BJ (cell line): ENCODE data around the gene ETV6. TPM values are rescaled to one million over a fixed set of nuclear protein-coding genes. Genes with fewer than 3 reads are reported as not detected.

Experiments used
- CTCF ChIA-PET: fragments of 350-600 bp; formaldehyde crosslinking; extraction: SDS; loops from one replicate; lab custom pipeline; 2021; ENCODE audit warnings: antibody characterized with exemption, inconsistent platforms; lab: Yijun Ruan, JAX
- POLR2A ChIA-PET: fragments of 300-600 bp; sonication (Branson Sonifier 250); formaldehyde crosslinking; extraction: SDS; loops from one replicate; lab custom pipeline; 2021; ENCODE audit warnings: antibody characterized with exemption; lab: Charles Lee
- DNase-seq: peaks from one replicate; pipeline ENCODE4 v3.0.0-alpha.2; 2011; ENCODE audit warnings: low read depth
- H3K27me3 ChIP-seq: 2 replicates; pipeline ENCODE4 v1.6.0; 2011; ENCODE audit warnings: low read length; ENCODE audit not compliant: control insufficient read depth, insufficient read depth
- H3K36me3 ChIP-seq: 2 replicates; pipeline ENCODE4 v1.5.1; 2011; ENCODE audit warnings: low read length; ENCODE audit not compliant: control insufficient read depth, insufficient read depth
- H3K4me3 ChIP-seq: 2 replicates; pipeline ENCODE4 v1.5.1; 2011; ENCODE audit warnings: low read depth, mild to moderate bottlenecking, control low read depth, low read length
- polyA plus RNA-seq: library from polyadenylated mRNA; depleted of rRNA; stranded (reverse); fragments of >200 nt; gene quantifications from 2 replicates; pipeline ENCODE4 v1.2.3, GENCODE V29; 2011
- TF ChIP-seq, protein P1 (sequence below): IDR thresholded peaks from 2 replicates; pipeline ENCODE4 v1.5.1; 2011; ENCODE audit warnings: low read depth, mild to moderate bottlenecking, control low read depth, inconsistent platforms, low read length, moderate library complexity; ENCODE audit not compliant: insufficient read depth

The ETV6 gene
- polyA plus RNA-seq, 1 experiment, result 10.7 TPM

DNA sequence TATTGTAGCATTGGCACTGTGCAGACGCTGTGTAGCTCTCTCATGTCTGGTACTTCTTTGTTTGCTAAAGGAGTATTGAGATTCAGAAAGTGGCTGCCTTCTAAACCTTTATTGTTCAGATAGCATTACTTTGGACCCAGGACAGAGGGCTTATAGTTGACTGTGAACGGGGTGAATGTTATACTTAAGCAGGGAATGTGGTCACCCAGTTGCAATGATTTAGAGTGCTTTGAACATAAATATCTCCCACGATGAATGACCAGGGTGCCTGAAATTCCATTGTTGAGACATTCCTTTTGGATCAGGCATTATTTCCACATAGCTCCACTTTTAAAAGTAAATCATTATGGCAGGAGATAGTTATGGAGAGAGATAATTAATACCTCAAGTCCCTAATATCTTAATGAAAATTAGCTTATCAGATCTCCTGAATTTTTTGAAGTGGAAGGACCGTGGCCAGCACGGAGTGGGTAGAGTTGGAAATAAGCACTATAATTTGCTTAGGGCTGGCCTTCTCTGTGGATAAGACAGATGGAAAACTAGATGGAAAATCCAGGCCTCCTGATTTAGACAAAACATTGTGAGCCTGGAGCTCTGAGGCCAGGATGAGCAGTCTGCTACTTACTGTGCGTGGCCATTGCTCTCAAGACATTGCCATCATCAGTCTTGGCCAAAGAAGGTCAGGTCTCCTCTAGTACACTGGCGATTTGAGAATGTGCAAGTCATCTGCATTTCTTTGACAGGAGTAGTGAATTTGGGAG, 114.5 kb downstream of the ETV6 start:
- Histone ChIP-seq H3K27me3 (no peaks in the 10 kb centered on the region), H3K4me3 (no peak overlapping the region), H3K36me3 (no peaks in the 10 kb centered on the region)
- ChIA-PET POLR2A (interaction anchor here (0.6 to 0.9 kb wide), 2 partner anchors 32 to 75 kb away, joined by 3 read pairs; no protein-coding TSS in a partner anchor), CTCF (interaction anchor here (0.6 to 1.8 kb wide), 3 partner anchors 35 to 269 kb away, joined by 3 to 7 read pairs (median 3); no protein-coding TSS in a partner anchor)
- peak; percentile 47 for DNase-seq
- TF ChIP-seq, protein P1, sequence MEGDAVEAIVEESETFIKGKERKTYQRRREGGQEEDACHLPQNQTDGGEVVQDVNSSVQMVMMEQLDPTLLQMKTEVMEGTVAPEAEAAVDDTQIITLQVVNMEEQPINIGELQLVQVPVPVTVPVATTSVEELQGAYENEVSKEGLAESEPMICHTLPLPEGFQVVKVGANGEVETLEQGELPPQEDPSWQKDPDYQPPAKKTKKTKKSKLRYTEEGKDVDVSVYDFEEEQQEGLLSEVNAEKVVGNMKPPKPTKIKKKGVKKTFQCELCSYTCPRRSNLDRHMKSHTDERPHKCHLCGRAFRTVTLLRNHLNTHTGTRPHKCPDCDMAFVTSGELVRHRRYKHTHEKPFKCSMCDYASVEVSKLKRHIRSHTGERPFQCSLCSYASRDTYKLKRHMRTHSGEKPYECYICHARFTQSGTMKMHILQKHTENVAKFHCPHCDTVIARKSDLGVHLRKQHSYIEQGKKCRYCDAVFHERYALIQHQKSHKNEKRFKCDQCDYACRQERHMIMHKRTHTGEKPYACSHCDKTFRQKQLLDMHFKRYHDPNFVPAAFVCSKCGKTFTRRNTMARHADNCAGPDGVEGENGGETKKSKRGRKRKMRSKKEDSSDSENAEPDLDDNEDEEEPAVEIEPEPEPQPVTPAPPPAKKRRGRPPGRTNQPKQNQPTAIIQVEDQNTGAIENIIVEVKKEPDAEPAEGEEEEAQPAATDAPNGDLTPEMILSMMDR, result no peak

DNA sequence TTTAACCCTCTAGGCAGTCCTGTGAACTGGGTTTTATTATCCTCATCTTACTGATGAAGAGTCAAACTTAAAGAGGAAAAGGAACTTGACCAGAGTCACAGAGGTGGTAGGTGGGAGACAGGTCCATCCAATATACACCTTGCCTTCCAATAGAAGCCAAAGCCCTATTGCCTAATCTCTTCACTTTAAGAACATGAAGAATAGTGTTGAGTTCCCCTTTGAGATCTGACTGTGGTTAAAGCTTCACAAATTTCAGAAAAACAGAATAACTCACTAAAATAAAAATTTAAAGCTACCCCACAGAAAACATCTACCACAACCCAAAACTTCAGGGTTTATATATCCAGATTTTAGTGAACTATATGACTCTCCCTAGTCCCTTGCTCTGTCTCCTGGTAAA, 115.4 kb downstream of the ETV6 start:
- POLR2A ChIA-PET, result no interaction called here
- H3K4me3 ChIP-seq, result no peak overlapping the region
- H3K27me3 ChIP-seq, result no peaks in the 10 kb centered on the region
- no peak for DNase-seq
- no peaks in the 10 kb centered on the region for H3K36me3 ChIP-seq
- TF ChIP-seq, protein P1, result no peak
- CTCF ChIA-PET, result interaction anchor here (0.6 to 1.8 kb wide), 2 partner anchors 184 to 268 kb away, joined by 6 to 7 read pairs; no protein-coding TSS in a partner anchor

DNA sequence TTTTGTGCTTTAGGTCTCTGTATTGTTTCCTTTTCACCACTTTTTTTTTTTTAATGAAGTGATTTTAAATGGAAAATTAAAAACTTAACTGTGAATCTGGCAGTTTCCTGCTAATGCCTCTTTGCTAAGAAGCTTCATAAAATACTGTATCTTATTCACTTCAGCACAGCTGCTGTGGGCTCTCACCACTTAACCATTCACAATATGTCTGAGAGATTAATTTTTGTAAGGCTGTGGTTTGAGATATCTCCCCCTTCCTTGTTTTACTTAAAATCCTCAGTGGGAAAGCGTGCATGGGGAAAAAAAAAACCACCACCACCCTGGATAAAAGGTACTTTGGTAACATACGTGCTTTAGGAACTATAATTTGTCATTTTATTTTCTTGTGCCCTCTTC, 115.9 kb downstream of the ETV6 start:
- DNase-seq, result no peak
- POLR2A ChIA-PET, result interaction anchor here (0.6 kb wide), 1 partner anchor 107 kb away, joined by 4 read pairs; no protein-coding TSS in a partner anchor
- Histone ChIP-seq H3K36me3 (peaks cover 2% of the 10 kb centered on the region; the same call in 1 of the 2 replicates), H3K27me3 (no peaks in the 10 kb centered on the region), H3K4me3 (no peak overlapping the region)
- TF ChIP-seq, protein P1, result no peak
- CTCF ChIA-PET, result interaction anchor here (0.6 to 1.8 kb wide), 2 partner anchors 185 to 268 kb away, joined by 6 to 7 read pairs; no protein-coding TSS in a partner anchor

DNA sequence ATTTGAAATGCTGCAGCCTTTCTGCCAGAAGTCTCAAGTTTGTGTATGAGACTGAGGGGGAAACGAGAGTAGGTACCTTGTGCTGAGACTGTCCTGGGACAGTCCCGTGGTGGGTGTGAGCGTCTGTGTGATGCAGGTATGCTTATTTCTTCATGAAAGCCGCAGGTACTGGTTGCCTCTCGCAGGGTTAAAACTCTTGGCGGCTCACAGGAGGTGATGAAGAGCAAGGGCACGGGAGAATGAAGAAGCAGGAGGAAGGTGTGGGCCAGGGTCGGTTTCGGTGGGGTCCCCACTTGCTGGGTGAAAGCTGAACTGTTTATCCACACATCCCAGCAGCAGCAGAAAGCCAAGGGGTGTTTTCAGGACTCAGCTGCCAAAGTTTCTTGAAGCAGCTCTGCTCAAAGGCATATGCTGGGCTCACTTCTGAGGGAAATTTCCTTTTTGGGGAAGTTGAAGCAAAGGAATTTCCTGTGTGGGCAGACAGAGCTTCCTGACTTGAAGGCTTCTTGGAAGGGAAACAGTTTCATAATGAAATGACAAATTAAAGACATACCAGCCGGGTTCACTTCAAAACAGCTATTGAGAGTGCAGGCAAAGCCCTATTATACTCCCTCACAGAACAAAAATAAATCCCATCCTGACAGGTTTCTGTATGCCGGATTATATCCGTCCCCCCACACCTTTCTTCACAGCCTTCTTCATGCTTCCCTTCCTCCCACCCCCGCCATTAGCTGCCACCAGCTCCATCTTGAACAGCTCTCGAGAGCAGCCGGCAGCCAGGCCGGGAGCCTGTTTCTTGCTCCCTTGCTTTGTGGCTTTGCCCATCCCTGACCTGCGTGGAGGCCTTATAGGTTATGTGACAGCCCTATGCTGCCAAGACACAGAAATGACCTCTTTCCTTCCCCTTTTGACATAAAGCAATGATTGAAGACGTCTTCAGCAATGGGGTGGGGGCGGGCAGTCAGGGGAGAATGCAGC, 116.6 kb downstream of the ETV6 start:
- Histone ChIP-seq H3K36me3 (peaks cover 2% of the 10 kb centered on the region; the same call in 1 of the 2 replicates), H3K27me3 (no peaks in the 10 kb centered on the region), H3K4me3 (no peak overlapping the region)
- ChIA-PET POLR2A (interaction anchor here (0.5 to 0.6 kb wide), 2 partner anchors 108 to 1131 kb away, joined by 4 to 5 read pairs; no protein-coding TSS in a partner anchor), CTCF (interaction anchor here (0.8 to 1.3 kb wide), 2 partner anchors 9 to 32 kb away, joined by 3 to 4 read pairs; no protein-coding TSS in a partner anchor)
- TF ChIP-seq, protein P1, result no peak
- no peak for DNase-seq
